Stomach (tissue), 4 donors: ENCODE results near the gene SCN8A.

Experiments
- EP300 ChIP-seq: sonication (generic); formaldehyde crosslinking; IDR thresholded peaks from one replicate; pipeline ENCODE4 v1.6.1; 2017; ENCODE audit warnings: antibody characterized with exemption
- POLR2A ChIP-seq, 4 donors: fragments of 450-650 bp; IDR thresholded peaks; one replicate each; pipeline ENCODE4 v1.6.1; 2016; ENCODE audit warnings: antibody characterized with exemption in 4 of 4, control low read depth in 2 of 4, mild to moderate bottlenecking in 1 of 4, moderate library complexity in 1 of 4
- POLR2AphosphoS5 ChIP-seq, 3 donors: sonication (generic); formaldehyde crosslinking; IDR thresholded peaks; one replicate each; pipeline ENCODE4 v1.6.1; 2016; ENCODE audit warnings: antibody characterized with exemption in 3 of 3
- TF ChIP-seq, protein P1 (sequence below), 7 experiments: fragments of 450-650 bp in 4 of 7; fragments of 200-600 bp in 3 of 7; sonication (generic) in 3 of 7; IDR thresholded peaks; one replicate each; pipeline ENCODE4 v1.5.1; 2016 to 2019; ENCODE audit warnings: antibody characterized with exemption in 7 of 7, control low read depth in 2 of 7, mild to moderate bottlenecking in 1 of 7

- TF ChIP-seq POLR2AphosphoS5 (IDR thresholded peaks at IDR 0.05) = no peak
- TF ChIP-seq POLR2A (IDR thresholded peaks at IDR 0.05) = no peak
- TF ChIP-seq, protein P1, sequence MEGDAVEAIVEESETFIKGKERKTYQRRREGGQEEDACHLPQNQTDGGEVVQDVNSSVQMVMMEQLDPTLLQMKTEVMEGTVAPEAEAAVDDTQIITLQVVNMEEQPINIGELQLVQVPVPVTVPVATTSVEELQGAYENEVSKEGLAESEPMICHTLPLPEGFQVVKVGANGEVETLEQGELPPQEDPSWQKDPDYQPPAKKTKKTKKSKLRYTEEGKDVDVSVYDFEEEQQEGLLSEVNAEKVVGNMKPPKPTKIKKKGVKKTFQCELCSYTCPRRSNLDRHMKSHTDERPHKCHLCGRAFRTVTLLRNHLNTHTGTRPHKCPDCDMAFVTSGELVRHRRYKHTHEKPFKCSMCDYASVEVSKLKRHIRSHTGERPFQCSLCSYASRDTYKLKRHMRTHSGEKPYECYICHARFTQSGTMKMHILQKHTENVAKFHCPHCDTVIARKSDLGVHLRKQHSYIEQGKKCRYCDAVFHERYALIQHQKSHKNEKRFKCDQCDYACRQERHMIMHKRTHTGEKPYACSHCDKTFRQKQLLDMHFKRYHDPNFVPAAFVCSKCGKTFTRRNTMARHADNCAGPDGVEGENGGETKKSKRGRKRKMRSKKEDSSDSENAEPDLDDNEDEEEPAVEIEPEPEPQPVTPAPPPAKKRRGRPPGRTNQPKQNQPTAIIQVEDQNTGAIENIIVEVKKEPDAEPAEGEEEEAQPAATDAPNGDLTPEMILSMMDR (IDR thresholded peaks at IDR 0.05) = no peak
- TF ChIP-seq EP300 = no peak
Observed at GRCh38 chr12:51826881-51827280, 235.8 kb downstream of the SCN8A start.
